Nephron (organoid): ENCODE data around the gene LRRC17.

Experiments used
- H3K27ac Mint-ChIP-seq, 3 experiments: 2 replicates each; pipeline ENCODE4 v1.8.0; 2020; ENCODE audit warnings: mixed read lengths in 3 of 3, mild to moderate bottlenecking in 2 of 3, moderate library complexity in 1 of 3
- H3K27me3 Mint-ChIP-seq: 2 replicates; pipeline ENCODE4 v1.8.0; 2021; ENCODE audit warnings: low read depth, mild to moderate bottlenecking, moderate library complexity, mixed read lengths
- H3K36me3 Mint-ChIP-seq: 2 replicates; pipeline ENCODE4 v1.8.0; 2020; ENCODE audit warnings: low read depth, mixed read lengths
- H3K4me1 Mint-ChIP-seq: 2 replicates; pipeline ENCODE4 v1.8.0; 2020; ENCODE audit warnings: mixed read lengths
- H3K4me3 Mint-ChIP-seq, 3 experiments: 2 replicates each; pipeline ENCODE4 v1.8.0; 2020; ENCODE audit warnings: mild to moderate bottlenecking in 3 of 3, mixed read lengths in 3 of 3, moderate library complexity in 2 of 3
- H3K9me3 Mint-ChIP-seq: 2 replicates; pipeline ENCODE4 v1.8.0; 2020; ENCODE audit warnings: mixed read lengths
- CTCF ChIP-seq, 3 experiments: fragments of 200-600 bp; sonication (generic); IDR thresholded peaks; one replicate each; pipeline ENCODE4 v1.5.0; 2021; ENCODE audit warnings: antibody characterized with exemption in 3 of 3; ENCODE audit not compliant: unreplicated experiment in 3 of 3

The LRRC17 gene

GRCh38 chr7:102888561-102889233 lies 24.1 kb upstream of the LRRC17 start:
- H3K36me3 Mint-ChIP-seq: no peaks in the 10 kb centered on the region

GRCh38 chr7:102889851-102890250 lies 22.9 kb upstream of the LRRC17 start:
- Mint-ChIP-seq H3K27me3 (no peaks in the 10 kb centered on the region), H3K4me1 (peaks cover 53% of the 10 kb centered on the region), H3K36me3 (no peaks in the 10 kb centered on the region), H3K27ac (peak overlapping the region; percentile 91 to 98 (median 96)), H3K9me3 (no peaks in the 10 kb centered on the region), H3K4me3 (no peak overlapping the region)
- TF ChIP-seq CTCF (IDR thresholded peaks at IDR 0.05; ENCODE audit: unreplicated experiment in 3 of 3): no peak

More at GRCh38 chr7:102888561-102889233, 24.1 kb upstream of the LRRC17 start:
- no peak for TF ChIP-seq CTCF (IDR thresholded peaks at IDR 0.05; ENCODE audit: unreplicated experiment in 3 of 3)
- H3K9me3 Mint-ChIP-seq: no peaks in the 10 kb centered on the region
- H3K27me3 Mint-ChIP-seq: no peaks in the 10 kb centered on the region
- H3K27ac Mint-ChIP-seq: peak overlapping the region in 2 of 3 experiments; percentile 70 to 98
- no peak overlapping the region for H3K4me3 Mint-ChIP-seq
- peaks cover 47% of the 10 kb centered on the region for H3K4me1 Mint-ChIP-seq

GRCh38 chr7:102890292-102890970 lies 22.4 kb upstream of the LRRC17 start:
- no peaks in the 10 kb centered on the region for H3K9me3 Mint-ChIP-seq
- H3K36me3 Mint-ChIP-seq: no peaks in the 10 kb centered on the region

GRCh38 chr7:102890971-102891692 lies 21.7 kb upstream of the LRRC17 start:
- Mint-ChIP-seq H3K9me3 (no peaks in the 10 kb centered on the region), H3K36me3 (no peaks in the 10 kb centered on the region), H3K27me3 (no peaks in the 10 kb centered on the region), H3K4me1 (peaks cover 66% of the 10 kb centered on the region), H3K27ac (peak overlapping the region; percentile 91 to 98 (median 96)), H3K4me3 (no peak overlapping the region)
- no peak for TF ChIP-seq CTCF (IDR thresholded peaks at IDR 0.05; ENCODE audit: unreplicated experiment in 3 of 3)

More at GRCh38 chr7:102890292-102890970, 22.4 kb upstream of the LRRC17 start:
- H3K27me3 Mint-ChIP-seq: no peaks in the 10 kb centered on the region
- H3K4me1 Mint-ChIP-seq: peaks cover 59% of the 10 kb centered on the region
- TF ChIP-seq CTCF (IDR thresholded peaks at IDR 0.05; ENCODE audit: unreplicated experiment in 3 of 3): no peak
- H3K4me3 Mint-ChIP-seq: peak overlapping the region in 1 of 3 experiments; percentile 3
- peak overlapping the region; percentile 91 to 98 (median 96) for H3K27ac Mint-ChIP-seq

GRCh38 chr7:102891693-102892261 lies 21.0 kb upstream of the LRRC17 start:
- H3K9me3 Mint-ChIP-seq: no peaks in the 10 kb centered on the region
- H3K27ac Mint-ChIP-seq: peak overlapping the region; percentile 91 to 98 (median 96)
- TF ChIP-seq CTCF (IDR thresholded peaks at IDR 0.05; ENCODE audit: unreplicated experiment in 3 of 3): no peak
- H3K4me3 Mint-ChIP-seq: peak overlapping the region in 2 of 3 experiments; percentile 33 to 58
- no peaks in the 10 kb centered on the region for H3K36me3 Mint-ChIP-seq
- H3K27me3 Mint-ChIP-seq: no peaks in the 10 kb centered on the region
- peaks cover 72% of the 10 kb centered on the region for H3K4me1 Mint-ChIP-seq
